ENCODE data around the gene KCTD1. TPM values are rescaled to one million over a fixed set of nuclear protein-coding genes. Genes with fewer than 3 reads are reported as not detected.

The KCTD1 gene
- total and polyA plus RNA-seq, 2 of the 8 experiments (the other 6 are each of a cell fraction or from before 2014, with no cell fraction given), result 7.7 to 14.0 TPM

- TF ChIP-seq MAX (IDR thresholded peaks at IDR 0.05) (no peak), PHF8 (conservative IDR thresholded peaks at IDR 0.05; ENCODE audit: low read depth, low read length) (no peak), EZH2 (IDR thresholded peaks at IDR 0.05; ENCODE audit: low read depth, low read length, severe bottlenecking) (no peak), CEBPB (IDR thresholded peaks at IDR 0.05; ENCODE audit: low read depth, low read length) (peak; percentile 51; the same call in 1 of the 2 replicates), NRF1 (IDR thresholded peaks at IDR 0.05; ENCODE audit: low read depth, low read length) (no peak), BACH1 (IDR thresholded peaks at IDR 0.05; ENCODE audit: low read length) (no peak), SP4 (IDR thresholded peaks at IDR 0.05; ENCODE audit: low read length) (no peak), RAD21 (IDR thresholded peaks at IDR 0.05 in 1 of 2, conservative IDR thresholded peaks at IDR 0.05 in 1 of 2; ENCODE audit: low read depth in 2 of 2, low read length in 2 of 2) (peak; percentile 51 to 63)
Measured at GRCh38 chr18:26468931-26469340, 79.4 kb downstream of the KCTD1 start (continued).

All from H1 (cell line).